T-helper 2 cell treated with Interferon-gamma antibody and Interleukin-4, amounts not matched to agents 5 μg/mL and 100 μg/mL, for 36 hours (primary cell): Measurements from ENCODE around the gene SLCO4A1.

ENCODE experiments used
- DNase-seq: peaks from one replicate; pipeline ENCODE4 v3.0.0; 2021; ENCODE audit warnings: low spot score
- H3K27ac Mint-ChIP-seq: one replicate; pipeline ENCODE4 v1.8.0; 2021; ENCODE audit warnings: mild to moderate bottlenecking, mixed read lengths
- H3K27me3 Mint-ChIP-seq: one replicate; pipeline ENCODE4 v1.8.0; 2021; ENCODE audit warnings: low read depth, mixed read lengths
- H3K36me3 Mint-ChIP-seq: one replicate; pipeline ENCODE4 v1.8.0; 2021; ENCODE audit warnings: low read depth, mixed read lengths
- H3K4me1 Mint-ChIP-seq: one replicate; pipeline ENCODE4 v1.8.0; 2021; ENCODE audit warnings: low read depth, mixed read lengths
- H3K4me3 Mint-ChIP-seq: one replicate; pipeline ENCODE4 v1.8.0; 2022; ENCODE audit warnings: mild to moderate bottlenecking, moderate library complexity, mixed read lengths
- H3K9me3 Mint-ChIP-seq: one replicate; pipeline ENCODE4 v1.8.0; 2021; ENCODE audit warnings: mixed read lengths

Gene SLCO4A1

GRCh38 chr20:62718546-62718945 lies 76.2 kb downstream of the SLCO4A1 start:
- Mint-ChIP-seq H3K9me3 (peaks cover 34% of the 10 kb centered on the region), H3K36me3 (peaks cover 7% of the 10 kb centered on the region), H3K4me3 (no peak overlapping the region), H3K4me1 (peaks cover 23% of the 10 kb centered on the region), H3K27ac (no peak overlapping the region), H3K27me3 (peaks cover 69% of the 10 kb centered on the region)
- DNase-seq: no peak

- peaks cover 64% of the 10 kb centered on the region for H3K27me3 Mint-ChIP-seq
- H3K4me3 Mint-ChIP-seq: no peak overlapping the region
- H3K4me1 Mint-ChIP-seq: peaks cover 23% of the 10 kb centered on the region
Measured at GRCh38 chr20:62719250-62719935, 77.1 kb downstream of the SLCO4A1 start.

More at GRCh38 chr20:62719250-62719935, 77.1 kb downstream of the SLCO4A1 start:
- peaks cover 34% of the 10 kb centered on the region for H3K9me3 Mint-ChIP-seq
- no peak for DNase-seq
- H3K27ac Mint-ChIP-seq: no peak overlapping the region
- peaks cover 7% of the 10 kb centered on the region for H3K36me3 Mint-ChIP-seq
